Progenitor cell of endocrine pancreas (in vitro differentiated cells): Measurements from ENCODE around the gene NEK3. TPM values are rescaled to one million over a fixed set of nuclear protein-coding genes. Genes with fewer than 3 reads are reported as not detected.
"Not testable (repeated sequence)": the region's sequence is repeated elsewhere in the genome, so short reads cannot be mapped to it uniquely, and the experiment has no call there.

Source experiments
- DNase-seq: peaks from one replicate; pipeline ENCODE4 v3.0.0; 2021; ENCODE audit warnings: low spot score; ENCODE audit not compliant: unreplicated experiment
- H3K27ac Mint-ChIP-seq: 2 replicates; pipeline ENCODE4 v1.8.0; 2021; ENCODE audit warnings: mild to moderate bottlenecking, moderate library complexity, mixed read lengths
- H3K27me3 Mint-ChIP-seq: 2 replicates; pipeline ENCODE4 v1.8.0; 2021; ENCODE audit warnings: mixed read lengths
- H3K36me3 Mint-ChIP-seq: 2 replicates; pipeline ENCODE4 v1.8.0; 2022; ENCODE audit warnings: mixed read lengths; ENCODE audit not compliant: insufficient read depth
- H3K4me1 Mint-ChIP-seq: 2 replicates; pipeline ENCODE4 v1.8.0; 2021; ENCODE audit warnings: low read depth, mixed read lengths
- H3K4me3 Mint-ChIP-seq: 2 replicates; pipeline ENCODE4 v1.8.0; 2021; ENCODE audit warnings: low read depth, mild to moderate bottlenecking, moderate library complexity, mixed read lengths
- H3K9me3 Mint-ChIP-seq: 2 replicates; pipeline ENCODE4 v1.8.0; 2021; ENCODE audit warnings: low read depth, mixed read lengths
- CTCF ChIP-seq: fragments of 200-600 bp; sonication (generic); IDR thresholded peaks from one replicate; pipeline ENCODE4 v1.5.0; 2021; ENCODE audit warnings: antibody characterized with exemption, mild to moderate bottlenecking; ENCODE audit not compliant: unreplicated experiment
- total RNA-seq: library from RNA; stranded (reverse); gene quantifications from 2 replicates; pipeline ENCODE4 v1.2.1, GENCODE V29; 2021

NEK3 gene
- total RNA-seq, 1 donor from 2014 or later: 26.3 TPM

DNA sequence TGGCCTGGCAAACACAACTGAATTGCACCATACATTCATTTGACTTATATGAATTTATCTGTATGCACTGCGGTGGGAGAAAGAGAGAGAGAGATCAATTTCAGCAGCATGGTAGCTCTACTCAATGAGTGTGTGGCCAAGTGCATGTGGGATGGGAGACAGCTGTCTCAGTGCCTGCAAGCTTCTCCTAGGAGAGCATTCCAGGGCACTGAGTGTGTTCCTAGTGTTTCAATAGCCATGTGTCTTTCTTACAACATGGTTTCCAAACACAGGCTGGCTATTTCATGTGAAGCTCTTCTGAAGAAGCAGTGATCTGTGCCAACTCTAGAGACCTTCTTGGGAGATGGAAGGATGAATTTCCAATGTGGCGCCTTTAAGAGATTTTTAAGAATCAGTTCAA is 74.0 kb downstream of the NEK3 start:
- Mint-ChIP-seq H3K9me3 (no peaks in the 10 kb centered on the region), H3K27ac (no peak overlapping the region), H3K4me3 (no peak overlapping the region), H3K4me1 (no peaks in the 10 kb centered on the region), H3K36me3 (no peaks in the 10 kb centered on the region), H3K27me3 (no peaks in the 10 kb centered on the region)
- DNase-seq: no peak
- TF ChIP-seq CTCF: no peak

GRCh38 chr13:52084981-52085380 is 74.4 kb downstream of the NEK3 start:
- H3K27me3 Mint-ChIP-seq, H3K36me3 Mint-ChIP-seq, H3K9me3 Mint-ChIP-seq, H3K4me1 Mint-ChIP-seq, DNase-seq, H3K4me3 Mint-ChIP-seq, H3K27ac Mint-ChIP-seq: not testable (repeated sequence)

Other genes with a start within 250 kb of the NEK3 start
- 59.4 and 63.2 TPM in 2 replicates for gene ATP7B, start 148.1 kb downstream of the NEK3 start, total RNA-seq
- gene ALG11, start 147.2 kb downstream of the NEK3 start, total RNA-seq: 39.4 and 45.1 TPM in 2 replicates
- gene UTP14C, start 134.9 kb downstream of the NEK3 start, total RNA-seq: 22.6 and 23.5 TPM in 2 replicates
- gene NEK5, start 30.5 kb downstream of the NEK3 start, total RNA-seq: 1.4 and 1.7 TPM in 2 replicates
- 1.7 TPM in 2 replicates for gene THSD1, start 246.6 kb upstream of the NEK3 start, total RNA-seq